T-helper 22 cell (primary cell): ENCODE data around the gene HDAC10.
"Not testable (repeated sequence)": the region's sequence is repeated elsewhere in the genome, so short reads cannot be mapped to it uniquely, and the experiment has no call there.

ENCODE experiments used
- DNase-seq: peaks from one replicate; pipeline ENCODE4 v3.0.0-alpha.2; 2020; ENCODE audit warnings: low read depth

Gene HDAC10

GRCh38 chr22:50217543-50218152, 33.4 kb downstream of the HDAC10 start:
- no peak for DNase-seq

- no peak for DNase-seq
Observed at GRCh38 chr22:50216684-50217520, 34.2 kb downstream of the HDAC10 start.

GRCh38 chr22:50216055-50216683, 34.9 kb downstream of the HDAC10 start:
- DNase-seq: no peak

GRCh38 chr22:50215297-50216054, 35.6 kb downstream of the HDAC10 start:
- no peak for DNase-seq

- no peak for DNase-seq
Observed at GRCh38 chr22:50213263-50213662, 37.8 kb downstream of the HDAC10 start.

GRCh38 chr22:50211147-50211546, 39.9 kb downstream of the HDAC10 start:
- DNase-seq: no peak

- no peak for DNase-seq
Observed at GRCh38 chr22:50210378-50211139, 40.5 kb downstream of the HDAC10 start.

GRCh38 chr22:50209893-50210292, 41.2 kb downstream of the HDAC10 start:
- peak; percentile 33 for DNase-seq

- DNase-seq: no peak
Observed at GRCh38 chr22:50208939-50209892, 41.8 kb downstream of the HDAC10 start.

- DNase-seq: no peak
Observed at GRCh38 chr22:50208430-50208938, 42.6 kb downstream of the HDAC10 start.

- DNase-seq: no peak
Observed at GRCh38 chr22:50207383-50208140, 43.5 kb downstream of the HDAC10 start.

GRCh38 chr22:50206599-50206998, 44.5 kb downstream of the HDAC10 start:
- no peak for DNase-seq

GRCh38 chr22:50205781-50206569, 45.1 kb downstream of the HDAC10 start:
- DNase-seq: no peak

- DNase-seq: not testable (repeated sequence)
Observed at GRCh38 chr22:50204998-50205397, 46.1 kb downstream of the HDAC10 start.

- no peak for DNase-seq
Observed at GRCh38 chr22:50204571-50204970, 46.5 kb downstream of the HDAC10 start.

- no peak for DNase-seq
Observed at GRCh38 chr22:50203288-50203687, 47.8 kb downstream of the HDAC10 start.

GRCh38 chr22:50202130-50202666, 48.9 kb downstream of the HDAC10 start:
- no peak for DNase-seq
